Body of pancreas (tissue), 4 donors: Measurements from ENCODE around the gene VIT.

Experiments
- CTCF ChIP-seq, 7 experiments: fragments of 450-650 bp in 4 of 7; fragments of 200-600 bp in 3 of 7; sonication (generic) in 3 of 7; IDR thresholded peaks; one replicate each; pipeline ENCODE4 v1.5.1; 2016 to 2019; ENCODE audit warnings: antibody characterized with exemption in 7 of 7
- POLR2A ChIP-seq, 3 donors: fragments of 450-650 bp; IDR thresholded peaks; one replicate each; pipeline ENCODE4 v1.6.1; 2016; ENCODE audit warnings: antibody characterized with exemption in 3 of 3, mild to moderate bottlenecking in 2 of 3

GRCh38 chr2:36807223-36807886 lies 110.8 kb downstream of the VIT start:
- no peak for TF ChIP-seq CTCF (IDR thresholded peaks at IDR 0.05)
- no peak for TF ChIP-seq POLR2A (IDR thresholded peaks at IDR 0.05)
